Measurements from ENCODE around the gene STXBP6.

Gene STXBP6

GRCh38 chr14:24986206-24986893 lies 63.6 kb downstream of the STXBP6 start:
- no peak for DNase-seq (ENCODE audit: low read depth in 1 of 2, low spot score in 1 of 2)
- in situ Hi-C loops (cut with HindIII; ENCODE audit: low pct_unique_long_range_greater_than_20kb, low sequenced_read_pairs): no loop called here
- TF ChIP-seq JUND (IDR thresholded peaks at IDR 0.05; ENCODE audit: low read depth): no peak

- in situ Hi-C loops (cut with HindIII; ENCODE audit: low pct_unique_long_range_greater_than_20kb, low sequenced_read_pairs): no loop called here
- no peak for TF ChIP-seq JUND (IDR thresholded peaks at IDR 0.05; ENCODE audit: low read depth)
- DNase-seq (ENCODE audit: low read depth in 1 of 2, low spot score in 1 of 2): peak; percentile 11 to 38
These were observed 64.9 kb downstream of the STXBP6 start for GRCh38 chr14:24984846-24985589.

GRCh38 chr14:24982472-24983155 lies 67.3 kb downstream of the STXBP6 start:
- in situ Hi-C loops (cut with HindIII; ENCODE audit: low pct_unique_long_range_greater_than_20kb, low sequenced_read_pairs): no loop called here

GRCh38 chr14:24979725-24980239 lies 70.2 kb downstream of the STXBP6 start:
- DNase-seq (ENCODE audit: low read depth in 1 of 2, low spot score in 1 of 2): no peak
- TF ChIP-seq JUND (IDR thresholded peaks at IDR 0.05; ENCODE audit: low read depth): no peak
- in situ Hi-C loops (cut with HindIII; ENCODE audit: low pct_unique_long_range_greater_than_20kb, low sequenced_read_pairs): no loop called here

More at GRCh38 chr14:24982472-24983155, 67.3 kb downstream of the STXBP6 start:
- DNase-seq (ENCODE audit: low read depth in 1 of 2, low spot score in 1 of 2): peak in 1 of 2 experiments; percentile 11
- no peak for TF ChIP-seq JUND (IDR thresholded peaks at IDR 0.05; ENCODE audit: low read depth)

- DNase-seq (ENCODE audit: low read depth in 1 of 2, low spot score in 1 of 2): no peak
- in situ Hi-C loops (cut with HindIII; ENCODE audit: low pct_unique_long_range_greater_than_20kb, low sequenced_read_pairs): no loop called here
- TF ChIP-seq JUND (IDR thresholded peaks at IDR 0.05; ENCODE audit: low read depth): no peak
These were observed 70.9 kb downstream of the STXBP6 start for GRCh38 chr14:24978862-24979724.

GRCh38 chr14:24976602-24977001 lies 73.3 kb downstream of the STXBP6 start:
- TF ChIP-seq JUND (IDR thresholded peaks at IDR 0.05; ENCODE audit: low read depth): no peak
- in situ Hi-C loops (cut with HindIII; ENCODE audit: low pct_unique_long_range_greater_than_20kb, low sequenced_read_pairs): no loop called here
- DNase-seq (ENCODE audit: low read depth in 1 of 2, low spot score in 1 of 2): no peak

- no peak for TF ChIP-seq JUND (IDR thresholded peaks at IDR 0.05; ENCODE audit: low read depth)
- no peak for DNase-seq (ENCODE audit: low read depth in 1 of 2, low spot score in 1 of 2)
- in situ Hi-C loops (cut with HindIII; ENCODE audit: low pct_unique_long_range_greater_than_20kb, low sequenced_read_pairs): no loop called here
These were observed 74.6 kb downstream of the STXBP6 start for GRCh38 chr14:24975393-24975792.

GRCh38 chr14:24974591-24975374 lies 75.2 kb downstream of the STXBP6 start:
- in situ Hi-C loops (cut with HindIII; ENCODE audit: low pct_unique_long_range_greater_than_20kb, low sequenced_read_pairs): no loop called here
- TF ChIP-seq JUND (IDR thresholded peaks at IDR 0.05; ENCODE audit: low read depth): no peak
- no peak for DNase-seq (ENCODE audit: low read depth in 1 of 2, low spot score in 1 of 2)

- in situ Hi-C loops (cut with HindIII; ENCODE audit: low pct_unique_long_range_greater_than_20kb, low sequenced_read_pairs): no loop called here
- no peak for TF ChIP-seq JUND (IDR thresholded peaks at IDR 0.05; ENCODE audit: low read depth)
- no peak for DNase-seq (ENCODE audit: low read depth in 1 of 2, low spot score in 1 of 2)
These were observed 77.1 kb downstream of the STXBP6 start for GRCh38 chr14:24972844-24973243.

- no peak for TF ChIP-seq JUND (IDR thresholded peaks at IDR 0.05; ENCODE audit: low read depth)
- in situ Hi-C loops (cut with HindIII; ENCODE audit: low pct_unique_long_range_greater_than_20kb, low sequenced_read_pairs): no loop called here
- no peak for DNase-seq (ENCODE audit: low read depth in 1 of 2, low spot score in 1 of 2)
These were observed 78.7 kb downstream of the STXBP6 start for GRCh38 chr14:24971255-24971654.

GRCh38 chr14:24966579-24966964 lies 83.4 kb downstream of the STXBP6 start:
- DNase-seq (ENCODE audit: low read depth in 1 of 2, low spot score in 1 of 2): no peak
- in situ Hi-C loops (cut with HindIII; ENCODE audit: low pct_unique_long_range_greater_than_20kb, low sequenced_read_pairs): no loop called here
- no peak for TF ChIP-seq JUND (IDR thresholded peaks at IDR 0.05; ENCODE audit: low read depth)
